Fibroblast of pulmonary artery (primary cell): ENCODE measurements around the gene DNPEP.

Experiments
- DNase-seq: peaks from one replicate; pipeline ENCODE4 v3.0.0-alpha.2; 2010; ENCODE audit warnings: low read depth
- H3K4me3 ChIP-seq: replicated peaks from 2 replicates; pipeline ENCODE4 v1.5.1; 2011; ENCODE audit warnings: low read depth, mild to moderate bottlenecking, control low read depth, low read length, moderate library complexity
- CTCF ChIP-seq: IDR thresholded peaks from 2 replicates; pipeline ENCODE4 v1.5.1; 2011; ENCODE audit warnings: mild to moderate bottlenecking, control low read depth, low read length, inconsistent platforms; ENCODE audit errors: missing control alignments

Gene DNPEP

GRCh38 chr2:219419012-219419324 lies 31.3 kb upstream of the DNPEP start:
- H3K4me3 ChIP-seq = no peak overlapping the region
- TF ChIP-seq CTCF = no peak
- DNase-seq = no peak

GRCh38 chr2:219418155-219419011 lies 30.7 kb upstream of the DNPEP start, which contains the start of gene DES:
Gene DES (plus strand): TSS chr2:219418377. CDS start chr2:219418463, 86 bp downstream.
- DNase-seq = no peak
- TF ChIP-seq CTCF = peak; percentile 1
- H3K4me3 ChIP-seq = no peak within 1 kb of the TSS

- no peak for TF ChIP-seq CTCF
- DNase-seq = no peak
- no peak overlapping the region for H3K4me3 ChIP-seq
Measured at GRCh38 chr2:219417374-219417773, 29.7 kb upstream of the DNPEP start.

- H3K4me3 ChIP-seq = no peak overlapping the region
- TF ChIP-seq CTCF = no peak
- no peak for DNase-seq
Measured at GRCh38 chr2:219416938-219417337, 29.2 kb upstream of the DNPEP start.

GRCh38 chr2:219416235-219416602 lies 28.5 kb upstream of the DNPEP start:
- TF ChIP-seq CTCF = no peak
- DNase-seq = no peak
- no peak overlapping the region for H3K4me3 ChIP-seq

- H3K4me3 ChIP-seq = no peak overlapping the region
- TF ChIP-seq CTCF = no peak
- no peak for DNase-seq
Measured at GRCh38 chr2:219415580-219416234, 28.0 kb upstream of the DNPEP start.
